OCI-LY7 (cell line): ENCODE measurements around the gene BPIFB4.

Experiments
- EZH2phosphoT487 ChIP-seq: fragments of 200-600 bp; sonication (generic); IDR thresholded peaks from 2 replicates; pipeline ENCODE4 v1.6.1; 2018; ENCODE audit warnings: low read depth, borderline replicate concordance, mild to moderate bottlenecking, mixed run types, antibody characterized with exemption, low read length, moderate library complexity, mixed read lengths
- TF ChIP-seq, protein P1 (sequence below): fragments of 200-600 bp; sonication (generic); conservative IDR thresholded peaks from 2 replicates; pipeline ENCODE4 v1.5.1; 2014; ENCODE audit warnings: mild to moderate bottlenecking, antibody characterized with exemption, low read length, moderate library complexity, mixed read lengths

- TF ChIP-seq, protein P1, sequence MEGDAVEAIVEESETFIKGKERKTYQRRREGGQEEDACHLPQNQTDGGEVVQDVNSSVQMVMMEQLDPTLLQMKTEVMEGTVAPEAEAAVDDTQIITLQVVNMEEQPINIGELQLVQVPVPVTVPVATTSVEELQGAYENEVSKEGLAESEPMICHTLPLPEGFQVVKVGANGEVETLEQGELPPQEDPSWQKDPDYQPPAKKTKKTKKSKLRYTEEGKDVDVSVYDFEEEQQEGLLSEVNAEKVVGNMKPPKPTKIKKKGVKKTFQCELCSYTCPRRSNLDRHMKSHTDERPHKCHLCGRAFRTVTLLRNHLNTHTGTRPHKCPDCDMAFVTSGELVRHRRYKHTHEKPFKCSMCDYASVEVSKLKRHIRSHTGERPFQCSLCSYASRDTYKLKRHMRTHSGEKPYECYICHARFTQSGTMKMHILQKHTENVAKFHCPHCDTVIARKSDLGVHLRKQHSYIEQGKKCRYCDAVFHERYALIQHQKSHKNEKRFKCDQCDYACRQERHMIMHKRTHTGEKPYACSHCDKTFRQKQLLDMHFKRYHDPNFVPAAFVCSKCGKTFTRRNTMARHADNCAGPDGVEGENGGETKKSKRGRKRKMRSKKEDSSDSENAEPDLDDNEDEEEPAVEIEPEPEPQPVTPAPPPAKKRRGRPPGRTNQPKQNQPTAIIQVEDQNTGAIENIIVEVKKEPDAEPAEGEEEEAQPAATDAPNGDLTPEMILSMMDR = no peak
- no peak for TF ChIP-seq EZH2phosphoT487
These were observed 48.1 kb downstream of the BPIFB4 start for GRCh38 chr20:33127422-33128097.
